Bronchial epithelial cell (primary cell): ENCODE measurements around the gene SLC25A21. TPM values are rescaled to one million over a fixed set of nuclear protein-coding genes. Genes with fewer than 3 reads are reported as not detected.
A peak's percentile ranks its signal among the peaks of the same experiment; 100 is the strongest.

ENCODE experiments used
- DNase-seq: peaks from one replicate; pipeline ENCODE4 v3.0.0-alpha.2; 2010; ENCODE audit warnings: low read depth
- FAIRE-seq: peaks from 2 replicates; lab custom pipeline; 2011; peaks lifted over from hg19 to GRCh38; lab: Jason Lieb, UNC
- H3K27me3 ChIP-seq: 2 replicates; pipeline ENCODE4 v1.5.1; 2011; ENCODE audit warnings: low read length; ENCODE audit not compliant: control insufficient read depth, insufficient read depth
- H3K36me3 ChIP-seq: 2 replicates; pipeline ENCODE4 v1.5.1; 2011; ENCODE audit warnings: low read length; ENCODE audit not compliant: control insufficient read depth, insufficient read depth
- H3K4me3 ChIP-seq: 2 replicates; pipeline ENCODE4 v1.5.1; 2011; ENCODE audit warnings: mild to moderate bottlenecking, low read depth, low read length, control low read depth
- total RNA-seq: library from RNA; depleted of rRNA; stranded (reverse); fragments of >200 nt; gene quantifications from 2 replicates; pipeline ENCODE4 v1.2.1, GENCODE V29; 2014
- TF ChIP-seq, protein P1 (sequence below): IDR thresholded peaks from 2 replicates; pipeline ENCODE4 v1.5.1; 2011; ENCODE audit warnings: mild to moderate bottlenecking, moderate library complexity, low read length, control low read depth, inconsistent platforms; ENCODE audit not compliant: insufficient read depth, severe bottlenecking

SLC25A21 gene
- total RNA-seq, 1 donor from 2014 or later = 0.53 TPM

DNA sequence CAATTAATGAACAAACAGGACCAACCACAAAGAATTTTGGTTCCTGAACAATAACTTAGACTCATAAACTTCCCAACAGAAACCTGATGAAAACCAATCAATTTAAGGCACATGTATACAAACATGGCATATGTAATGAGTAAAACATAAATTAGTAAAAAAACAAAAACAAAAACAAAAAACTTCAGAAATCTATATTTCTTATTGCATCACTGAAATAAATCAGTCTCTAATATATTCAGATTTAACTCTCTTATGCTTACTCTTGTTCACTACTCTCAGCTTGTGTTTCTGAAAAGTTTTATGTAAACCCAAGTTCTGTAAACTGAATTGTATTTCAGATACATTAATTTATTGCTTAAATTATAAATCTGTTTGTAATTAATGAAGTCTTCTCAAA is 233.7 kb downstream of the SLC25A21 start:
- FAIRE-seq (no peak), DNase-seq (no peak)
- H3K27me3 ChIP-seq = no peaks in the 10 kb centered on the region
- H3K4me3 ChIP-seq = no peak overlapping the region
- TF ChIP-seq, protein P1, sequence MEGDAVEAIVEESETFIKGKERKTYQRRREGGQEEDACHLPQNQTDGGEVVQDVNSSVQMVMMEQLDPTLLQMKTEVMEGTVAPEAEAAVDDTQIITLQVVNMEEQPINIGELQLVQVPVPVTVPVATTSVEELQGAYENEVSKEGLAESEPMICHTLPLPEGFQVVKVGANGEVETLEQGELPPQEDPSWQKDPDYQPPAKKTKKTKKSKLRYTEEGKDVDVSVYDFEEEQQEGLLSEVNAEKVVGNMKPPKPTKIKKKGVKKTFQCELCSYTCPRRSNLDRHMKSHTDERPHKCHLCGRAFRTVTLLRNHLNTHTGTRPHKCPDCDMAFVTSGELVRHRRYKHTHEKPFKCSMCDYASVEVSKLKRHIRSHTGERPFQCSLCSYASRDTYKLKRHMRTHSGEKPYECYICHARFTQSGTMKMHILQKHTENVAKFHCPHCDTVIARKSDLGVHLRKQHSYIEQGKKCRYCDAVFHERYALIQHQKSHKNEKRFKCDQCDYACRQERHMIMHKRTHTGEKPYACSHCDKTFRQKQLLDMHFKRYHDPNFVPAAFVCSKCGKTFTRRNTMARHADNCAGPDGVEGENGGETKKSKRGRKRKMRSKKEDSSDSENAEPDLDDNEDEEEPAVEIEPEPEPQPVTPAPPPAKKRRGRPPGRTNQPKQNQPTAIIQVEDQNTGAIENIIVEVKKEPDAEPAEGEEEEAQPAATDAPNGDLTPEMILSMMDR = no peak
- no peaks in the 10 kb centered on the region for H3K36me3 ChIP-seq

GRCh38 chr14:36935976-36936678 is 236.3 kb downstream of the SLC25A21 start:
- TF ChIP-seq, protein P1 = no peak
- DNase-seq = peak; percentile 76
- Histone ChIP-seq H3K27me3 (no peaks in the 10 kb centered on the region), H3K4me3 (no peak overlapping the region), H3K36me3 (no peaks in the 10 kb centered on the region)
- FAIRE-seq = peak; percentile 76

- Histone ChIP-seq H3K27me3 (no peaks in the 10 kb centered on the region), H3K36me3 (no peaks in the 10 kb centered on the region), H3K4me3 (no peak overlapping the region)
- no peak for FAIRE-seq
- TF ChIP-seq, protein P1 = no peak
- no peak for DNase-seq
Measured at GRCh38 chr14:36934304-36934703, 238.1 kb downstream of the SLC25A21 start.

GRCh38 chr14:36931791-36932190 is 240.6 kb downstream of the SLC25A21 start:
- FAIRE-seq = no peak
- H3K36me3 ChIP-seq = no peaks in the 10 kb centered on the region
- H3K27me3 ChIP-seq = no peaks in the 10 kb centered on the region
- TF ChIP-seq, protein P1 = no peak
- H3K4me3 ChIP-seq = no peak overlapping the region
- no peak for DNase-seq

DNA sequence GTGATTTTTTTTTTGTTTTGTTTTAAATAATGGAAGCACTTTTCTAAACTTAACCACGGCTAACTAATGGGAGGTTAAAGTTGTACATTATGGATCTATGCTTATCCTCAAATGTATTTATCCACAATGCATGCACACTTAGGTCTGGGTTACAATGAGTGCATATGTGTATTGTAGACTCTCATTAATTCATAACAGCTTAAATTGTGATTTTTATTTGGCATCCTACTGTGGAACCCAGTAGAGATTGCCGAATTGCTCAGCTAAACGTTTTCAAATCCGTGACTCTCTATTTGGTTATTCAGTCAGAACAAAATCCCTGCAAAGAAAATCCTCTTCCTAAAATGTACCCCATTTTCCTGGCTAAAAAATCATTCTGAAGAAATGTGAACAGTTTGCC is 244.0 kb downstream of the SLC25A21 start:
- no peaks in the 10 kb centered on the region for H3K36me3 ChIP-seq
- H3K27me3 ChIP-seq = no peaks in the 10 kb centered on the region
- FAIRE-seq (no peak), DNase-seq (no peak)
- TF ChIP-seq, protein P1 = no peak
- H3K4me3 ChIP-seq = no peak overlapping the region

GRCh38 chr14:36925094-36925493 is 247.3 kb downstream of the SLC25A21 start:
- FAIRE-seq = no peak

More at GRCh38 chr14:36925094-36925493, 247.3 kb downstream of the SLC25A21 start:
- DNase-seq = no peak
- TF ChIP-seq, protein P1 = no peak
- Histone ChIP-seq H3K27me3 (no peaks in the 10 kb centered on the region), H3K4me3 (no peak overlapping the region), H3K36me3 (no peaks in the 10 kb centered on the region)
